ENCODE data around the gene SPRYD3. TPM values are rescaled to one million over a fixed set of nuclear protein-coding genes. Genes with fewer than 3 reads are reported as not detected.
"Not testable (repeated sequence)": the region's sequence is repeated elsewhere in the genome, so short reads cannot be mapped to it uniquely, and the experiment has no call there.

Gene SPRYD3
- total RNA-seq, 3 donors from 2014 or later, result 31.8 to 45.8 (median 36.3) TPM

DNA sequence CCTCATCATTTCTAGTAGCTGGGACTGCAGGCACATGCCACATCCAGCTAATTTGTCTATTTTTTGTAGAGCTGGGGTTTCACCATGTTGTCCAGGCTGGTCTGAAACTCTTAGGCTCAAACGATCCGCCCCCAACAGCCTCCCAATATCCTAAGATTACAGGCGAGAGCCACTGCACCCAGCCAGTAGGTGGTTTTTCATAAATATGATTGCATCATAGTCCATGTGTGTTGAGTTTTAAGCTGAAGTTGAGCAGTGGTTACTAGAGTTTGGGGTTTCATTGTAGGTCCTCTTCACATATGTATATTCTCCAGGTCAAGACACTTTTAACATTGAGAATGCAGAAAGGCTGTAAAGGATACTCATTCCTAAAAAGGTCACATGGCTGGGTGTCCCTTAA is 42.4 kb downstream of the SPRYD3 start:
- H3K9me3 ChIP-seq, result no peaks in the 10 kb centered on the region
- no peaks in the 10 kb centered on the region for H3K4me1 ChIP-seq
- no peaks in the 10 kb centered on the region for H3K36me3 ChIP-seq
- no peak for TF ChIP-seq POLR2A (IDR thresholded peaks at IDR 0.05)
- TF ChIP-seq, protein P1, sequence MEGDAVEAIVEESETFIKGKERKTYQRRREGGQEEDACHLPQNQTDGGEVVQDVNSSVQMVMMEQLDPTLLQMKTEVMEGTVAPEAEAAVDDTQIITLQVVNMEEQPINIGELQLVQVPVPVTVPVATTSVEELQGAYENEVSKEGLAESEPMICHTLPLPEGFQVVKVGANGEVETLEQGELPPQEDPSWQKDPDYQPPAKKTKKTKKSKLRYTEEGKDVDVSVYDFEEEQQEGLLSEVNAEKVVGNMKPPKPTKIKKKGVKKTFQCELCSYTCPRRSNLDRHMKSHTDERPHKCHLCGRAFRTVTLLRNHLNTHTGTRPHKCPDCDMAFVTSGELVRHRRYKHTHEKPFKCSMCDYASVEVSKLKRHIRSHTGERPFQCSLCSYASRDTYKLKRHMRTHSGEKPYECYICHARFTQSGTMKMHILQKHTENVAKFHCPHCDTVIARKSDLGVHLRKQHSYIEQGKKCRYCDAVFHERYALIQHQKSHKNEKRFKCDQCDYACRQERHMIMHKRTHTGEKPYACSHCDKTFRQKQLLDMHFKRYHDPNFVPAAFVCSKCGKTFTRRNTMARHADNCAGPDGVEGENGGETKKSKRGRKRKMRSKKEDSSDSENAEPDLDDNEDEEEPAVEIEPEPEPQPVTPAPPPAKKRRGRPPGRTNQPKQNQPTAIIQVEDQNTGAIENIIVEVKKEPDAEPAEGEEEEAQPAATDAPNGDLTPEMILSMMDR (IDR thresholded peaks at IDR 0.05), result no peak
- TF ChIP-seq POLR2AphosphoS5 (IDR thresholded peaks at IDR 0.05), result no peak
- no peak overlapping the region for H3K4me3 ChIP-seq
- no peaks in the 10 kb centered on the region for H3K27me3 ChIP-seq
- no peak for DNase-seq (ENCODE audit: low spot score in 2 of 2)
- intact Hi-C loops (cut with DNase I; ENCODE audit: low total_unique reads), result no loop called here
- peak overlapping the region in 1 of 2 donors; percentile 10 for H3K27ac ChIP-seq

DNA sequence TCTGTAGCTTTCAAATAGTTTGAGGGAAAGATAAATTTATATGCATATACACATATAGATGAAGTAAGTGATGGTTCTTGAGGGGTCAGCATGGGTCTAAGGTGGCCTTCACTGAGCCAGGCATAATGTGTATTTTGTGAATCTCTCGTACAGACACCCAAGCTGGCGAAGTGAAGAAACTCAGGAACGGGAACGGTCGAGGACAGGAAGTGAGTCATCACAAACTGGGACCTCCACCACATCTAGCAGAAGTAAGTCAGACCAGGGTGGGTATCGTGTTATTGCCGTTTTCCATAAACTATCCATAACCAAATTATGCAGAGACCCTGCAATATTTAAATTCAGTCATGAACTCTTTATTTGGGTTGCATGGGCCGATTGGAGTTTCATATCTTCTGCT is 44.7 kb downstream of the SPRYD3 start:
- Histone ChIP-seq H3K9me3 (no peaks in the 10 kb centered on the region), H3K4me1 (no peaks in the 10 kb centered on the region), H3K4me3 (no peak overlapping the region), H3K36me3 (no peaks in the 10 kb centered on the region), H3K27me3 (no peaks in the 10 kb centered on the region), H3K27ac (no peak overlapping the region)
- intact Hi-C loops (cut with DNase I; ENCODE audit: low total_unique reads), result no loop called here
- DNase-seq (ENCODE audit: low spot score in 2 of 2), result no peak
- TF ChIP-seq POLR2A (IDR thresholded peaks at IDR 0.05) (no peak), POLR2AphosphoS5 (IDR thresholded peaks at IDR 0.05) (no peak)
- TF ChIP-seq, protein P1 (IDR thresholded peaks at IDR 0.05), result no peak

DNA sequence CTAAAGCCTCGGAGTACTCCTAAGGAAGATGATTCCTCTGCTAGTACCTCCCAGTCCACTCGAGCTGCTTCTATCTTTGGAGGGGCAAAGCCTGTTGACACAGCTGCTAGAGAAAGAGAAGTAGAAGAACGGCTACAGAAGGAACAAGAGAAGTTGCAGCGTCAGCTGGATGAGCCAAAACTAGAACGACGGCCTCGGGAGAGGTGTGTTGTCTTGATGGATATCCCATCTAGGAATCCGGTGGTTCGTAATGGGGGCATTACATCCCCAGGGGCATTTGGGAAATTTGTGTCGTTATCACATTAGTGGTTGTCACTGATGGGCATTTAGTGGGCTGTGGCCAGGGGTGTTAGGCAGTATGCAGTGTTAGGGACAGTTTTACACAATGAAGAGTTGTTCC is 45.4 kb downstream of the SPRYD3 start:
- H3K9me3 ChIP-seq; H3K4me3 ChIP-seq; H3K27me3 ChIP-seq; H3K4me1 ChIP-seq; DNase-seq (ENCODE audit: low spot score in 2 of 2); H3K27ac ChIP-seq; intact Hi-C loops (cut with DNase I; ENCODE audit: low total_unique reads); H3K36me3 ChIP-seq: not testable (repeated sequence)

DNA sequence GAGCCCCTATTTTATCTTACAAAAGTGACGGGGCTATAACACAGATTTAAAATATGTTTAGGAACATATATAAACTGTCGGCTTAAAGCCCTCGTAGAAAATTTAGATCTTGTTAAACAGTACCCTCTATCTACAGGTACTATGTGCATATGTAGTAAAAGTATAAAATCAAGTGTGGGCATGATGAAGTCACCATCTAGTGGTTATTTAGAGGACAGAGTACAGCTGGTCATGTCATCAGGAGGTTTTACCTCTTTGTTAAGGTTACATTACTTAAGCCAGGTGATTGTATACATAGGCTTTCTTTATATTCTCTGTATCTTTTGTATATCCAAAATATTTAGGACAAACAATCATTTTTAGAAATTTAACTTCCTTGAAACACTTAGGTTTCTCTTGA is 47.6 kb downstream of the SPRYD3 start:
- DNase-seq (ENCODE audit: low spot score in 2 of 2), result no peak
- no peaks in the 10 kb centered on the region for H3K36me3 ChIP-seq
- no peaks in the 10 kb centered on the region for H3K27me3 ChIP-seq
- intact Hi-C loops (cut with DNase I; ENCODE audit: low total_unique reads), result no loop called here
- H3K4me1 ChIP-seq, result no peaks in the 10 kb centered on the region
- TF ChIP-seq, protein P1 (IDR thresholded peaks at IDR 0.05), result no peak
- no peak for TF ChIP-seq POLR2A (IDR thresholded peaks at IDR 0.05)
- TF ChIP-seq POLR2AphosphoS5 (IDR thresholded peaks at IDR 0.05), result no peak
- no peak overlapping the region for H3K27ac ChIP-seq
- H3K4me3 ChIP-seq, result no peak overlapping the region
- no peaks in the 10 kb centered on the region for H3K9me3 ChIP-seq

DNA sequence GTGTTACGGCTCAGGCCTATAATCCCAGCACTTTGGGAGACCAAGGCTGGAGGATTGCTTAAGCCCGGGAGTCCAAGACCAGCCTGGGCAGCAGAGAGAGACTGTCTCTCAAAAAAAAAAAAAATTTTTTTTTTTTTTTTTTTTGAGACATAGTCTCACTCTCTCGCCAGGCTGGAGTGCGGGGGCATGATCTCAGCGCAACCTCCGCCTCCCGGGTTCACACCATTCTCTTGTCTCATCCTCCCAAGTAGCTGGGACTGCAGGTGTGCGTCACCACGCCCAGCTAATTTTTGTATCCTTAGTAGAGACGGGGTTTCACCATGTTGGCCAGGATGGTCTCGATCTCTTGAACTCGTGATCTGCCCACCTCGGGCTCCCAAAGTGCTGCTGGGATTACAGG is 52.2 kb downstream of the SPRYD3 start:
- H3K27ac ChIP-seq; H3K4me3 ChIP-seq; H3K4me1 ChIP-seq; H3K9me3 ChIP-seq; intact Hi-C loops (cut with DNase I; ENCODE audit: low total_unique reads); H3K36me3 ChIP-seq; H3K27me3 ChIP-seq; DNase-seq (ENCODE audit: low spot score in 2 of 2): not testable (repeated sequence)

DNA sequence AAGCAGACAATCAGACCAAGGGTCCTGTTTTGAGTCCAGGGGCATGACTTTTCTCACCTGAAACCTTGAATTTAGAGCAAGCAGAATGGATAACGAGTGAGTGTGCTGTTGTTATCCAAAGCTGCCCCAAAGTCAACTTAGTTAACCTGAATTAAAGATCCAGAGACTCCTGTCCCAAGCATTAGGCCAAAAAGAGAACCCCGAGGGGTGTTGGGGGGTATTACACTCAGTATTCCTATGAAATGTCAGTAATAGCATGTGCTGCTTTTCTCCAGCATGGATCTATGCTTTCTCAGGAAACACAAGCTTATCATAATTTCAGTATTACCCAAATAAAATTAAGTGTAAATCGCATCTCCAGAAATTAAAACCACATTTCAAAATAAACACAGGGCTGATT is 53.9 kb downstream of the SPRYD3 start:
- H3K27ac ChIP-seq, result no peak overlapping the region
- intact Hi-C loops (cut with DNase I; ENCODE audit: low total_unique reads), result no loop called here
- H3K36me3 ChIP-seq, result peaks cover 16% of the 10 kb centered on the region
- DNase-seq (ENCODE audit: low spot score in 2 of 2), result no peak
- no peaks in the 10 kb centered on the region for H3K4me1 ChIP-seq
- H3K9me3 ChIP-seq, result no peaks in the 10 kb centered on the region
- H3K4me3 ChIP-seq, result no peak overlapping the region
- TF ChIP-seq, protein P1 (IDR thresholded peaks at IDR 0.05), result no peak
- TF ChIP-seq POLR2AphosphoS5 (IDR thresholded peaks at IDR 0.05), result no peak
- no peak for TF ChIP-seq POLR2A (IDR thresholded peaks at IDR 0.05)
- no peaks in the 10 kb centered on the region for H3K27me3 ChIP-seq
